Measurements from ENCODE around the gene LPIN1.

GRCh38 chr2:11790228-11790627, 43.8 kb downstream of the LPIN1 start:
- TF ChIP-seq TAF1 (IDR thresholded peaks at IDR 0.05; ENCODE audit: borderline replicate concordance, insufficient read depth, low read length) (no peak), POLR2AphosphoS5 (IDR thresholded peaks at IDR 0.05; ENCODE audit: low read depth, low read length) (no peak), SIN3A (IDR thresholded peaks at IDR 0.05; ENCODE audit: borderline replicate concordance, insufficient read depth, low read length) (no peak), FOXP2 (optimal IDR thresholded peaks at IDR 0.05; ENCODE audit: borderline replicate concordance, extremely low read depth, extremely low read length, insufficient read depth) (no peak)
- TF ChIP-seq, protein P1, sequence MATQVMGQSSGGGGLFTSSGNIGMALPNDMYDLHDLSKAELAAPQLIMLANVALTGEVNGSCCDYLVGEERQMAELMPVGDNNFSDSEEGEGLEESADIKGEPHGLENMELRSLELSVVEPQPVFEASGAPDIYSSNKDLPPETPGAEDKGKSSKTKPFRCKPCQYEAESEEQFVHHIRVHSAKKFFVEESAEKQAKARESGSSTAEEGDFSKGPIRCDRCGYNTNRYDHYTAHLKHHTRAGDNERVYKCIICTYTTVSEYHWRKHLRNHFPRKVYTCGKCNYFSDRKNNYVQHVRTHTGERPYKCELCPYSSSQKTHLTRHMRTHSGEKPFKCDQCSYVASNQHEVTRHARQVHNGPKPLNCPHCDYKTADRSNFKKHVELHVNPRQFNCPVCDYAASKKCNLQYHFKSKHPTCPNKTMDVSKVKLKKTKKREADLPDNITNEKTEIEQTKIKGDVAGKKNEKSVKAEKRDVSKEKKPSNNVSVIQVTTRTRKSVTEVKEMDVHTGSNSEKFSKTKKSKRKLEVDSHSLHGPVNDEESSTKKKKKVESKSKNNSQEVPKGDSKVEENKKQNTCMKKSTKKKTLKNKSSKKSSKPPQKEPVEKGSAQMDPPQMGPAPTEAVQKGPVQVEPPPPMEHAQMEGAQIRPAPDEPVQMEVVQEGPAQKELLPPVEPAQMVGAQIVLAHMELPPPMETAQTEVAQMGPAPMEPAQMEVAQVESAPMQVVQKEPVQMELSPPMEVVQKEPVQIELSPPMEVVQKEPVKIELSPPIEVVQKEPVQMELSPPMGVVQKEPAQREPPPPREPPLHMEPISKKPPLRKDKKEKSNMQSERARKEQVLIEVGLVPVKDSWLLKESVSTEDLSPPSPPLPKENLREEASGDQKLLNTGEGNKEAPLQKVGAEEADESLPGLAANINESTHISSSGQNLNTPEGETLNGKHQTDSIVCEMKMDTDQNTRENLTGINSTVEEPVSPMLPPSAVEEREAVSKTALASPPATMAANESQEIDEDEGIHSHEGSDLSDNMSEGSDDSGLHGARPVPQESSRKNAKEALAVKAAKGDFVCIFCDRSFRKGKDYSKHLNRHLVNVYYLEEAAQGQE (IDR thresholded peaks at IDR 0.05; ENCODE audit: insufficient read depth in 1 of 2, low read depth in 2 of 2, low read length in 2 of 2) = no peak
